ENCODE data around the gene ADD3.

- TF ChIP-seq CTCF (IDR thresholded peaks at IDR 0.05) (no peak), POLR2A (IDR thresholded peaks at IDR 0.05) (no peak)
Measured at GRCh38 chr10:110020265-110020664, 12.5 kb downstream of the ADD3 start.
